Forelimb muscle (tissue), 1 donor: ENCODE results near the gene YWHAG. TPM values are rescaled to one million over a fixed set of nuclear protein-coding genes. Genes with fewer than 3 reads are reported as not detected.
A peak's percentile ranks its signal among the peaks of the same experiment; 100 is the strongest.
"Not testable (repeated sequence)": the region's sequence is repeated elsewhere in the genome, so short reads cannot be mapped to it uniquely, and the experiment has no call there.

Source experiments
- DNase-seq: peaks from one replicate; pipeline ENCODE4 v3.0.0-alpha.2; 2013; ENCODE audit warnings: low read depth
- polyA plus RNA-seq: library from polyadenylated mRNA; unstranded; fragments of 120-200 nt; gene quantifications from one replicate; pipeline ENCODE4 v1.2.1, GENCODE V29; 2013; ENCODE audit not compliant: insufficient read length

YWHAG gene
- polyA plus RNA-seq, 1 donor, result 175 TPM

GRCh38 chr7:76380623-76380966 is 21.8 kb upstream of the YWHAG start:
- no peak for DNase-seq

GRCh38 chr7:76377186-76377918 is 18.6 kb upstream of the YWHAG start:
- no peak for DNase-seq

- DNase-seq, result no peak
Observed at GRCh38 chr7:76375251-76375650, 16.5 kb upstream of the YWHAG start.

DNA sequence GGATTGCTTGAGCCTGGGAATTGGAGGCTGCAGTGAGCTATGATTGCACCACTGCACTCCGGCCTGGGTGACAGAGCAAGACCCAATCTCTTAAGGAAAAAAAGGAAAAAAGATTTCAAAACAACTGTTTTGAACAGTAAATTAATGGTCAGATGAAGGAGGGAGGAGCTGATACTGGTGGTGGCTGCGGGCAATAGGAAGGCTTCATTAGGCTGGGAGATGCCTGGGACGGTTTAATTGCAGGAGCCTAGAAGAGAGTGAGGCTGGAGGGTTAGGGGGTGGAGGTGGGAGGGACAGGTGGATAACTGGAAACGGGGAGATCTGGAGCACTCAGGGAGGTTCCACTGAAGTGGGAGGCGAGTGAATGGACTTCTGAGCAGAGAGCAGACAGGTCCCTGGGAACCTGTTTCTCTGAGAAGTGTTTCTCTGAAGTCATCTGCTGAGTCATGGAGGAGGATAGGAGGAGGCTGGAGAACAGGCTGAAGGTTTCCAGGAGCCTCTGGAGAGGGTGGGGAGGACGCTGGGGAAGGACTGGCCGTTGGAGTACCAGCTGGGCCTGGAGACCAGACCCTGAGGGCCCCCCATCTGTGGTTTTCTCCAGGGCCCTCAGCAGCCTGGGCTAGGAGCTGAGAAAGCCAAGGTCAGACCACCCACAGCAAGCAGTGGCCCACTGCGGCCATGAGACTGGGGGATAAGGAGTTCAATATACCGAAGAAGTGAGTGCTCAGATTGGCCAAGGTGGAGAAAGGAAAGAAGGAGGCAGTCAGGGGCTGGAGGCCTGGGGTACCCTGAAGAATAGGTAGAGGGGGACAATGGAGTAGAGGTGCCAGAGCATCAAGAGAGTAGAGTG is 14.4 kb upstream of the YWHAG start:
- no peak for DNase-seq

GRCh38 chr7:76371396-76371795 is 12.6 kb upstream of the YWHAG start:
- DNase-seq, result no peak

- no peak for DNase-seq
Observed at GRCh38 chr7:76369018-76369417, 10.2 kb upstream of the YWHAG start.

DNA sequence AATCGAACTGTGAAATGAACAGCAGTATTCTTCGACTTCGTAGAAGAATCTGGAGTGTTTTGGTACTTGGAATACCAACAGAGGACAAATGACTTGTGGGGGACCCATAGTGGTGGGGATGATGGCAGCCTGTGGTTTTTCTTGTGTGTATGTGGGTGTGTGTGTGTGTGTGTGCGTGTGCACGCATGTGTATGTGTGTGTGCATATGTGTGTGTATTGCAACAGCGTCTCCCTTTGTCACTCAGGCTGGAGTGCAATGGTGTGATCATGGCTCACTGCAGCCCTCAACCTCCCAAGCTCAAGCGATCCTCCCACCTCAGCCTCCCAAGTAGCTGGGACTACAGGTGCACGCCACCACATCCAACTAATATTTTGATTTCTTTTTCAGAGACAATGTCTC is 9.4 kb upstream of the YWHAG start:
- DNase-seq, result no peak

GRCh38 chr7:76364198-76364584 is 5.4 kb upstream of the YWHAG start:
- DNase-seq, result no peak

- not testable (repeated sequence) for DNase-seq
Observed at GRCh38 chr7:76363754-76364153, 5.0 kb upstream of the YWHAG start.

DNA sequence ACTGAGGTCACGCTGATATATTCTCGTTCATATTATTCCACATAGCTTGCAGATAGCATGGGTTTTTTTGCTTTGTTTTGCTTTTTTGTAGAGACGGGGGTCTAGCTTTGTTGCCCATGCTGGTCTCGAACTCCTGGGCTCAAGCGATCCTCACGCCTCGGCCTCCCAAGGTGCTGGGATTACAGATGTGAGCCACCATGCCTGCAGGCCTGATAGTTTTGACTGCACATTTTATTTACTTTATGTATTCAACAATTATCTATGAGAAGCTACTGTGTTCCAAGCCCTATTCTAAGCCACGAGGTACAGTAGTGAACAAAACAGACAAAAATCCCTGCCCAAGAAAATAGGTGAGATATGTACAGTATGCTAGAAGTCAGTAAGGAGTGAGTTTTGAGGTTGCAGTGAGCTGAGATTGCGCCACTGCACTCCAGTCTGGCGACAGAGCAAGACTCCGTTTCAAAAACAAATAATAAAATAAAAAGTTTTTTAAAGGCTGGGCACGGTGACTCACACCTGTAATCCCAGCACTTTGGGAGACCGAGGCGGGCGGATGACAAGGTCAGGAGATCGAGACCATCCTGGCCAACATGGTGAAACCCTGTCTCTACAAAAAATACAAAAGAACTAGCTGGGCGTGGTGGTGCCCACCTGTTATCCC is 1.3 kb upstream of the YWHAG start:
- no peak for DNase-seq

GRCh38 chr7:76359111-76359977 is 553 bp upstream of the YWHAG start:
- peak; percentile 94 for DNase-seq

- no peak for DNase-seq
Observed at GRCh38 chr7:76358011-76358480, 745 bp downstream of the YWHAG start.

DNA sequence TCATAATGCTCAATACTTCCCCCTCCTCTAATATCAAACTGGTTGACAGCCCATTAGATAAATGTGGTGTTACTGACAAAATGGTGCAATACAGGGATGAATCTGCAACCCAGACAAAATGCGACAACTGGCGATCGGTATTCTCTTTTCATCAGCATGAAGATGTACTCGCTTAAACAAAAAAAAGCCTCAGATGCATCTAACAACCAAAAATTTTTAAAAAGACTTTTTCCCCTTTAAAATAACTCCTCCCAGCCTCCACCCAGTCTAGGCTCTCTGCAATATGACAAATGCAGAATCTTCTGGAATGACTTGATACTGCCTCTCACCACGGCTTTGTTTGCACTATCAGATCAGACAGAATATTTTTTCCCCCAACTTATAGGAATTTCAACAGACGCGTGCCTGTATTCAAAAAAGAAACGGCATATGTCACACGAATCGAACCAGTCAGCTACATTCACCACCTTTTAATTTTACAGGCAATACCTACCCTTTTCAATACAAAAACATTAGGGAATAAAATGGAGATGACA is 1.2 kb downstream of the YWHAG start:
- no peak for DNase-seq

- DNase-seq, result no peak
Observed at GRCh38 chr7:76356823-76357222, 2.0 kb downstream of the YWHAG start.

DNA sequence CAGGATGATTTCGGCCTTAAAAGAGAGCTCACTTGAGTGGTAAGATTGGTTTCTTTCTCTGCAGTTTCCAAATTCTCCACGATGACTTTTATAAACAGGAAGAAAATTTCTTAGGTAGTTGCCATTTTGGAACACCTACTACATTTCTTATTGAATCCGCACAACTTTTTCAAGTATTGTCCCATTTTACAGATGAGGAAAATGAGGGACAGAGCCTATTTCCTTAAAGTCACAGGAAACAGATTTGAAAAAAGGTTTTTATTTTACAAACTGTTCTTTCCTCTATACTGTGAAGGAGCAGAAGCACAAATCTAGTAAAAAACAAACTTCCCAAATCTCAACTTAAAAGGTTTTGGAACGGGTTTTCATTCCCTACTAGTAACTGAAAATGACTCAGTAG is 2.7 kb downstream of the YWHAG start:
- no peak for DNase-seq

- DNase-seq, result no peak
Observed at GRCh38 chr7:76354981-76355730, 3.6 kb downstream of the YWHAG start.

GRCh38 chr7:76354516-76354915 is 4.3 kb downstream of the YWHAG start:
- DNase-seq, result no peak

- no peak for DNase-seq
Observed at GRCh38 chr7:76353744-76354143, 5.0 kb downstream of the YWHAG start.

DNA sequence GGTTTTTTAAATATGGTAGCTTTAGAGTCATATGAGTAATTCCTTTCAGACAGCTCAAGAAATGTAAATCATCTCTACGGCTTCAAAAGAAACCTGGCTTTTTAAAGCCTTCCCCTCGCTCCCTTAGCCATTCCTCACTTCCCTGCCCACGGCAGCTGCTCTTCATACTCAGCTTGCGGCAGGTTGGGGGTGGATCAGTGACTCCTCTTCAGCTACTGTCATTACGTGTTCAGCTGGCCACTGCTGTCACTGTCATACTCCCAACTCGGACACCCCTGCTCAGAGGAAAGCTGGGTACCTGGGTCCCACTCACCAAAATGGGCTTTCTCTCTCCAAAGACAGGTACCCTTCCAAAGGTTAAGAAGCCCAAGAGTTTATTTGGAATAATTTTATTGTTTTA is 6.6 kb downstream of the YWHAG start:
- DNase-seq, result no peak

GRCh38 chr7:76351372-76351771 is 7.4 kb downstream of the YWHAG start:
- DNase-seq, result no peak
